ENCODE measurements around the gene BICC1.

DNA sequence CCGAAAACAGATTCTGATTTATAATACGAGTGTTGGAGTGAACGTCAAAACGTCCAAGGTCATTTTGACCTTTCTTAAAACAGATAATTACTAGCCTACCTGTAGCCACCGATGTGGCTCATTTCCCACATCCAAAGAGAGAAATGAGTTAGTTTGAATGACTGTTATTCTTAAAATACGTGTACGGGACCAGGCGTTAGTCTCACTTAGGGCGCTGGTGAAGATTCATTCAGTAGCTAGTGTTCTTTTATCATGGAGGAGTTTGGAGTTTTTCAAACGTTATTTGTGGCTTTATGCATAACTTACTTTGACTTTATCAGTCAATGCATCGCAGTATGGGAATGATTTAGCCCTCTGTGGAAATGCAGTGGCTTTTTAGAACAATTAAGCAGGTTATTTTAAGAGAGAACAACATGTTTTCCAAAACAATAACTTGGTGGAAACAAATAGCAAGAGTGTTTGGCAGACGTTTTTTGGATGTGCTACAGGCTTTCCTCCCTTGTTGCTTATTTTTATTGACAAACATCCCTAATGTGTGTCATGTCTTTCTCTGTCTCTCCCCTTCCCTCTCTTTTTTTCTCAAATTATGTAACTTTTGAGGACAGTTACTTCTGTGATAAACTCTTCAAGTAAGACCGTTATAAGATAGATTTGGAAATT lies 1.6 kb downstream of the BICC1 start:
- TF ChIP-seq, protein P1, sequence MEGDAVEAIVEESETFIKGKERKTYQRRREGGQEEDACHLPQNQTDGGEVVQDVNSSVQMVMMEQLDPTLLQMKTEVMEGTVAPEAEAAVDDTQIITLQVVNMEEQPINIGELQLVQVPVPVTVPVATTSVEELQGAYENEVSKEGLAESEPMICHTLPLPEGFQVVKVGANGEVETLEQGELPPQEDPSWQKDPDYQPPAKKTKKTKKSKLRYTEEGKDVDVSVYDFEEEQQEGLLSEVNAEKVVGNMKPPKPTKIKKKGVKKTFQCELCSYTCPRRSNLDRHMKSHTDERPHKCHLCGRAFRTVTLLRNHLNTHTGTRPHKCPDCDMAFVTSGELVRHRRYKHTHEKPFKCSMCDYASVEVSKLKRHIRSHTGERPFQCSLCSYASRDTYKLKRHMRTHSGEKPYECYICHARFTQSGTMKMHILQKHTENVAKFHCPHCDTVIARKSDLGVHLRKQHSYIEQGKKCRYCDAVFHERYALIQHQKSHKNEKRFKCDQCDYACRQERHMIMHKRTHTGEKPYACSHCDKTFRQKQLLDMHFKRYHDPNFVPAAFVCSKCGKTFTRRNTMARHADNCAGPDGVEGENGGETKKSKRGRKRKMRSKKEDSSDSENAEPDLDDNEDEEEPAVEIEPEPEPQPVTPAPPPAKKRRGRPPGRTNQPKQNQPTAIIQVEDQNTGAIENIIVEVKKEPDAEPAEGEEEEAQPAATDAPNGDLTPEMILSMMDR (IDR thresholded peaks at IDR 0.05; ENCODE audit: insufficient read depth, low read length) = no peak
- TF ChIP-seq, protein P2, sequence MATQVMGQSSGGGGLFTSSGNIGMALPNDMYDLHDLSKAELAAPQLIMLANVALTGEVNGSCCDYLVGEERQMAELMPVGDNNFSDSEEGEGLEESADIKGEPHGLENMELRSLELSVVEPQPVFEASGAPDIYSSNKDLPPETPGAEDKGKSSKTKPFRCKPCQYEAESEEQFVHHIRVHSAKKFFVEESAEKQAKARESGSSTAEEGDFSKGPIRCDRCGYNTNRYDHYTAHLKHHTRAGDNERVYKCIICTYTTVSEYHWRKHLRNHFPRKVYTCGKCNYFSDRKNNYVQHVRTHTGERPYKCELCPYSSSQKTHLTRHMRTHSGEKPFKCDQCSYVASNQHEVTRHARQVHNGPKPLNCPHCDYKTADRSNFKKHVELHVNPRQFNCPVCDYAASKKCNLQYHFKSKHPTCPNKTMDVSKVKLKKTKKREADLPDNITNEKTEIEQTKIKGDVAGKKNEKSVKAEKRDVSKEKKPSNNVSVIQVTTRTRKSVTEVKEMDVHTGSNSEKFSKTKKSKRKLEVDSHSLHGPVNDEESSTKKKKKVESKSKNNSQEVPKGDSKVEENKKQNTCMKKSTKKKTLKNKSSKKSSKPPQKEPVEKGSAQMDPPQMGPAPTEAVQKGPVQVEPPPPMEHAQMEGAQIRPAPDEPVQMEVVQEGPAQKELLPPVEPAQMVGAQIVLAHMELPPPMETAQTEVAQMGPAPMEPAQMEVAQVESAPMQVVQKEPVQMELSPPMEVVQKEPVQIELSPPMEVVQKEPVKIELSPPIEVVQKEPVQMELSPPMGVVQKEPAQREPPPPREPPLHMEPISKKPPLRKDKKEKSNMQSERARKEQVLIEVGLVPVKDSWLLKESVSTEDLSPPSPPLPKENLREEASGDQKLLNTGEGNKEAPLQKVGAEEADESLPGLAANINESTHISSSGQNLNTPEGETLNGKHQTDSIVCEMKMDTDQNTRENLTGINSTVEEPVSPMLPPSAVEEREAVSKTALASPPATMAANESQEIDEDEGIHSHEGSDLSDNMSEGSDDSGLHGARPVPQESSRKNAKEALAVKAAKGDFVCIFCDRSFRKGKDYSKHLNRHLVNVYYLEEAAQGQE (IDR thresholded peaks at IDR 0.05; ENCODE audit: insufficient replicate concordance, low read depth) = no peak
- TF ChIP-seq SPI1 (IDR thresholded peaks at IDR 0.05; ENCODE audit: borderline replicate concordance, low read depth) = no peak

Data from HL-60 (cell line).